AG09319 (cell line): Measurements from ENCODE around the gene ZC2HC1B.

Source experiments
- DNase-seq: peaks from one replicate; pipeline ENCODE4 v3.0.0-alpha.2; 2010; ENCODE audit warnings: low read depth; ENCODE audit errors: extremely low read depth
- CTCF ChIP-seq: IDR thresholded peaks from 2 replicates; pipeline ENCODE4 v1.5.1; 2011; ENCODE audit warnings: low read depth, mild to moderate bottlenecking, inconsistent platforms, low read length, moderate library complexity

ZC2HC1B gene

GRCh38 chr6:143973097-143973966 lies 109.1 kb downstream of the ZC2HC1B start:
- TF ChIP-seq CTCF, result no peak
- no peak for DNase-seq

- TF ChIP-seq CTCF, result no peak
Observed at GRCh38 chr6:143974089-143974488, 109.8 kb downstream of the ZC2HC1B start.

GRCh38 chr6:143976806-143977349 lies 112.6 kb downstream of the ZC2HC1B start:
- TF ChIP-seq CTCF, result no peak
- DNase-seq, result no peak

More at GRCh38 chr6:143974089-143974488, 109.8 kb downstream of the ZC2HC1B start:
- no peak for DNase-seq

- no peak for TF ChIP-seq CTCF
- no peak for DNase-seq
Observed at GRCh38 chr6:143980921-143981320, 116.6 kb downstream of the ZC2HC1B start.

GRCh38 chr6:143982968-143983367 lies 118.7 kb downstream of the ZC2HC1B start:
- no peak for TF ChIP-seq CTCF
- no peak for DNase-seq

- TF ChIP-seq CTCF, result no peak
- no peak for DNase-seq
Observed at GRCh38 chr6:143984666-143985065, 120.4 kb downstream of the ZC2HC1B start.

GRCh38 chr6:143986463-143987065 lies 122.3 kb downstream of the ZC2HC1B start:
- no peak for DNase-seq
- no peak for TF ChIP-seq CTCF
